HepG2 (cell line): ENCODE data around the gene ARAP1. TPM values are rescaled to one million over a fixed set of nuclear protein-coding genes. Genes with fewer than 3 reads are reported as not detected.

Source experiments
- CBFB ChIP-seq: sonication (generic); formaldehyde crosslinking; IDR thresholded peaks from 2 replicates; pipeline ENCODE4 v1.4.0; 2020; ENCODE audit warnings: missing genetic modification reagents
- NCOA1 ChIP-seq: sonication (generic); formaldehyde crosslinking; IDR thresholded peaks from 2 replicates; pipeline ENCODE4 v1.9.0; 2021; ENCODE audit warnings: missing genetic modification reagents
- REPIN1 ChIP-seq: sonication (generic); formaldehyde crosslinking; IDR thresholded peaks from 2 replicates; pipeline ENCODE4 v1.8.0; 2022; ENCODE audit warnings: missing genetic modification reagents, low read depth, mild to moderate bottlenecking, borderline replicate concordance
- SP5 ChIP-seq: IDR thresholded peaks from 2 replicates; pipeline ENCODE4 v1.6.1; 2016; ENCODE audit warnings: low read depth, borderline replicate concordance
- ZNF234 ChIP-seq: sonication (generic); formaldehyde crosslinking; conservative IDR thresholded peaks from 2 replicates; pipeline ENCODE4 v1.5.1; 2020; ENCODE audit warnings: mild to moderate bottlenecking, missing genetic modification reagents
- ZNF713 ChIP-seq: sonication (generic); formaldehyde crosslinking; IDR thresholded peaks from 2 replicates; pipeline ENCODE4 v1.4.0; 2020; ENCODE audit warnings: mild to moderate bottlenecking, missing genetic modification reagents
- ZNF766 ChIP-seq: sonication (generic); formaldehyde crosslinking; IDR thresholded peaks from 2 replicates; pipeline ENCODE4 v1.5.0; 2020; ENCODE audit warnings: missing genetic modification reagents, borderline replicate concordance
- polyA plus RNA-seq, 8 experiments: library from polyadenylated mRNA; depleted of rRNA in 3 of 8; stranded (reverse) in 7 of 8; unstranded in 1 of 8; fragments of >200 nt; fragmentation: Illumina TruSeq in 4 of 8; extraction: Trizol in 4 of 8; gene quantifications; 2 replicates each; pipeline versions ENCODE4 v1.2.1 to v1.2.3, GENCODE V29; 2011 to 2016; ENCODE audit warnings: low read depth in 4 of 8, missing spikeins in 1 of 8, mixed read lengths in 1 of 8; ENCODE audit not compliant: insufficient read depth in 1 of 8
- total RNA-seq, 5 experiments: library from RNA; depleted of rRNA; stranded (reverse); fragments of >200 nt; fragmentation: Illumina TruSeq; extraction: Trizol; gene quantifications; 2 replicates each; pipeline ENCODE4 v1.2.3, GENCODE V29; 2016; ENCODE audit warnings: low read depth in 1 of 5
- TF ChIP-seq, protein P1 (sequence below): fragments of 450-650 bp; IDR thresholded peaks from 2 replicates; pipeline ENCODE4 v1.6.1; 2017; ENCODE audit warnings: mild to moderate bottlenecking
- TF ChIP-seq, protein P2 (sequence below): sonication (generic); formaldehyde crosslinking; IDR thresholded peaks from 2 replicates; pipeline ENCODE4 v1.5.1; 2020; ENCODE audit warnings: mild to moderate bottlenecking, missing genetic modification reagents, borderline replicate concordance
- TF ChIP-seq, protein P3 (sequence below): sonication (generic); formaldehyde crosslinking; IDR thresholded peaks from 2 replicates; pipeline ENCODE4 v1.8.0; 2022; ENCODE audit warnings: mild to moderate bottlenecking, missing genetic modification reagents, moderate library complexity
- TF ChIP-seq, protein P4 (sequence below): IDR thresholded peaks from 2 replicates; pipeline ENCODE4 v1.6.1; 2016; ENCODE audit warnings: missing biosample characterization, missing genetic modification reagents, low read depth
- TF ChIP-seq, protein P5 (sequence below): sonication (generic); formaldehyde crosslinking; conservative IDR thresholded peaks from 2 replicates; pipeline ENCODE4 v1.8.1; 2023; ENCODE audit warnings: missing genetic modification reagents
- TF ChIP-seq, protein P6 (sequence below): sonication (generic); formaldehyde crosslinking; IDR thresholded peaks from 2 replicates; pipeline ENCODE4 v1.4.0; 2020; ENCODE audit warnings: missing genetic modification reagents

Gene ARAP1
- total and polyA plus RNA-seq, 2 of the 13 experiments (the other 11 are each of a cell fraction or from before 2014, with no cell fraction given), result 43.2 to 55.5 TPM

DNA sequence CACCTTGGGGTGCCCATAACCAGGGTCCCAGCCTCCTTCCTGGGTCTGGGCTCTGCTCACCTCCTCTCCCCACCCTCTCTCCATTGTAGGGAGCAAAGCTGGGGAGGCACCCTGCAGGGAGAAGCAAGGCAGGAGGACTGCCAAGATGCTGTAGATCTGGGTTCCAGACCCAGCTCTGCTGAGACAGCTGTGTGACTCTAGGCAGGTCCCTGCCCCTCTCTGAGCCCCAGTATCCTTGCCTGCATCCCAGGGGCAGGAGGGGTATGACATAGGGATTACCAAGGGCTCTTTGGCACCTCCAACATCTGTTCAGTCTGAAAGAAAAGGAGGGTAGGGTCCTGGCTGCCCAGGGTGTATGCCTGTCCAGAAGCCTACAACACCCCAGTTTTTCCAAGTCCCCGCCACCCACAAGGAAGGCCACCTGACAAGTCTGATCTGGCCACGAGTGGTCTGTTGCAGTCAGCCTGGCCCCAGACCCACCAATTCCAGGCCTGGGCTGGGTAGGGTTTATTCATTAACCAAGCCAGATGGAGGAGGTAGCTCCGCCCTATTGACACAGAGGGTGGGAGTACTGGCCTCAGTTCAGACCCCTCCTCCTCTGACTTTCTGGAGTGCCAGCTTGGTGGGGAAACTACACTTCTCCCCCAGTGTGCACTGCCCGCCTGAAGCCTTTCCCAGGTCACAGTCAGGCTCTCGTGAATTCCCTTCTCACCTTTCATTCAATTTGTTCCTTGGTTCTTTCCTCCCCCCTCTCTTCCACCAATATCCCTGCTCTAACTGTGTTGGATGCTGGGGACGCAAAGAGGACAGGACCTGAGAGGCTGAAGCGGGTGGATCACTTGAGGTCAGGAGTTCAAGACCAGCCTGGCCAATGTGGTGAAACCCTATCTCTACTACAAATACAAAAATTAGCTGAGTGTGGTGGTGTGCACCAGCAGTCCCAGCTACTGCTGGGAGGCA, 26.6 kb upstream of the ARAP1 start (continued):
- TF ChIP-seq, protein P1, sequence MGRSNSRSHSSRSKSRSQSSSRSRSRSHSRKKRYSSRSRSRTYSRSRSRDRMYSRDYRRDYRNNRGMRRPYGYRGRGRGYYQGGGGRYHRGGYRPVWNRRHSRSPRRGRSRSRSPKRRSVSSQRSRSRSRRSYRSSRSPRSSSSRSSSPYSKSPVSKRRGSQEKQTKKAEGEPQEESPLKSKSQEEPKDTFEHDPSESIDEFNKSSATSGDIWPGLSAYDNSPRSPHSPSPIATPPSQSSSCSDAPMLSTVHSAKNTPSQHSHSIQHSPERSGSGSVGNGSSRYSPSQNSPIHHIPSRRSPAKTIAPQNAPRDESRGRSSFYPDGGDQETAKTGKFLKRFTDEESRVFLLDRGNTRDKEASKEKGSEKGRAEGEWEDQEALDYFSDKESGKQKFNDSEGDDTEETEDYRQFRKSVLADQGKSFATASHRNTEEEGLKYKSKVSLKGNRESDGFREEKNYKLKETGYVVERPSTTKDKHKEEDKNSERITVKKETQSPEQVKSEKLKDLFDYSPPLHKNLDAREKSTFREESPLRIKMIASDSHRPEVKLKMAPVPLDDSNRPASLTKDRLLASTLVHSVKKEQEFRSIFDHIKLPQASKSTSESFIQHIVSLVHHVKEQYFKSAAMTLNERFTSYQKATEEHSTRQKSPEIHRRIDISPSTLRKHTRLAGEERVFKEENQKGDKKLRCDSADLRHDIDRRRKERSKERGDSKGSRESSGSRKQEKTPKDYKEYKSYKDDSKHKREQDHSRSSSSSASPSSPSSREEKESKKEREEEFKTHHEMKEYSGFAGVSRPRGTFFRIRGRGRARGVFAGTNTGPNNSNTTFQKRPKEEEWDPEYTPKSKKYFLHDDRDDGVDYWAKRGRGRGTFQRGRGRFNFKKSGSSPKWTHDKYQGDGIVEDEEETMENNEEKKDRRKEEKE, result no peak
- TF ChIP-seq, protein P2, sequence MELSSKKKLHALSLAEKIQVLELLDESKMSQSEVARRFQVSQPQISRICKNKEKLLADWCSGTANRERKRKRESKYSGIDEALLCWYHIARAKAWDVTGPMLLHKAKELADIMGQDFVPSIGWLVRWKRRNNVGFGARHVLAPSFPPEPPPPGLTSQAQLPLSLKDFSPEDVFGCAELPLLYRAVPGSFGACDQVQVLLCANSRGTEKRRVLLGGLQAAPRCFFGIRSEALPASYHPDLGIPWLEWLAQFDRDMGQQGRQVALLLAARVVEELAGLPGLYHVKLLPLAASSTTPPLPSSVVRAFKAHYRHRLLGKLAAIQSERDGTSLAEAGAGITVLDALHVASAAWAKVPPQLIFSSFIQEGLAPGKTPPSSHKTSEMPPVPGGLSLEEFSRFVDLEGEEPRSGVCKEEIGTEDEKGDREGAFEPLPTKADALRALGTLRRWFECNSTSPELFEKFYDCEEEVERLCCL (CRISPR knock-in tag), result no peak
- TF ChIP-seq NCOA1 (CRISPR knock-in tag) (no peak), ZNF766 (CRISPR knock-in tag) (no peak), ZNF713 (CRISPR knock-in tag) (no peak), SP5 (CRISPR knock-in tag) (peak; percentile 82), CBFB (CRISPR knock-in tag) (no peak), REPIN1 (peak; percentile 35; the same call in 1 of the 2 replicates), ZNF234 (no peak)
- TF ChIP-seq, protein P3, sequence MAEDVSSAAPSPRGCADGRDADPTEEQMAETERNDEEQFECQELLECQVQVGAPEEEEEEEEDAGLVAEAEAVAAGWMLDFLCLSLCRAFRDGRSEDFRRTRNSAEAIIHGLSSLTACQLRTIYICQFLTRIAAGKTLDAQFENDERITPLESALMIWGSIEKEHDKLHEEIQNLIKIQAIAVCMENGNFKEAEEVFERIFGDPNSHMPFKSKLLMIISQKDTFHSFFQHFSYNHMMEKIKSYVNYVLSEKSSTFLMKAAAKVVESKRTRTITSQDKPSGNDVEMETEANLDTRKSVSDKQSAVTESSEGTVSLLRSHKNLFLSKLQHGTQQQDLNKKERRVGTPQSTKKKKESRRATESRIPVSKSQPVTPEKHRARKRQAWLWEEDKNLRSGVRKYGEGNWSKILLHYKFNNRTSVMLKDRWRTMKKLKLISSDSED, result no peak
- TF ChIP-seq, protein P4, sequence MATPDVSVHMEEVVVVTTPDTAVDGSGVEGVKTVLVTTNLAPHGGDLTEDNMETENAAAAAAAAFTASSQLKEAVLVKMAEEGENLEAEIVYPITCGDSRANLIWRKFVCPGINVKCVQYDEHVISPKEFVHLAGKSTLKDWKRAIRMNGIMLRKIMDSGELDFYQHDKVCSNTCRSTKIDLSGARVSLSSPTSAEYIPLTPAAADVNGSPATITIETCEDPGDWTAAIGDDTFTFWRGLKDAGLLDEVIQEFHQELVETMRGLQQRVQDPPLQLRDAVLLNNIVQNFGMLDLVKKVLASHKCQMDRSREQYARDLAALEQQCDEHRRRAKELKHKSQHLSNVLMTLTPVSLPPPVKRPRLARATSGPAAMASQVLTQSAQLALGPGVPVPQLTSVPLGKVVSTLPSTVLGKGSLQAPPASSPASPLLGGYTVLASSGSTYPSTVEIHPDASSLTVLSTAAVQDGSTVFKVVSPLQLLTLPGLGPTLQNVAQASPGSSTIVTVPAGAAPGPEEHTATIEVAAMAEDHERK (CRISPR knock-in tag), result no peak
- TF ChIP-seq, protein P5, sequence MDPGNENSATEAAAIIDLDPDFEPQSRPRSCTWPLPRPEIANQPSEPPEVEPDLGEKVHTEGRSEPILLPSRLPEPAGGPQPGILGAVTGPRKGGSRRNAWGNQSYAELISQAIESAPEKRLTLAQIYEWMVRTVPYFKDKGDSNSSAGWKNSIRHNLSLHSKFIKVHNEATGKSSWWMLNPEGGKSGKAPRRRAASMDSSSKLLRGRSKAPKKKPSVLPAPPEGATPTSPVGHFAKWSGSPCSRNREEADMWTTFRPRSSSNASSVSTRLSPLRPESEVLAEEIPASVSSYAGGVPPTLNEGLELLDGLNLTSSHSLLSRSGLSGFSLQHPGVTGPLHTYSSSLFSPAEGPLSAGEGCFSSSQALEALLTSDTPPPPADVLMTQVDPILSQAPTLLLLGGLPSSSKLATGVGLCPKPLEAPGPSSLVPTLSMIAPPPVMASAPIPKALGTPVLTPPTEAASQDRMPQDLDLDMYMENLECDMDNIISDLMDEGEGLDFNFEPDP (CRISPR knock-in tag), result no peak
- TF ChIP-seq, protein P6, sequence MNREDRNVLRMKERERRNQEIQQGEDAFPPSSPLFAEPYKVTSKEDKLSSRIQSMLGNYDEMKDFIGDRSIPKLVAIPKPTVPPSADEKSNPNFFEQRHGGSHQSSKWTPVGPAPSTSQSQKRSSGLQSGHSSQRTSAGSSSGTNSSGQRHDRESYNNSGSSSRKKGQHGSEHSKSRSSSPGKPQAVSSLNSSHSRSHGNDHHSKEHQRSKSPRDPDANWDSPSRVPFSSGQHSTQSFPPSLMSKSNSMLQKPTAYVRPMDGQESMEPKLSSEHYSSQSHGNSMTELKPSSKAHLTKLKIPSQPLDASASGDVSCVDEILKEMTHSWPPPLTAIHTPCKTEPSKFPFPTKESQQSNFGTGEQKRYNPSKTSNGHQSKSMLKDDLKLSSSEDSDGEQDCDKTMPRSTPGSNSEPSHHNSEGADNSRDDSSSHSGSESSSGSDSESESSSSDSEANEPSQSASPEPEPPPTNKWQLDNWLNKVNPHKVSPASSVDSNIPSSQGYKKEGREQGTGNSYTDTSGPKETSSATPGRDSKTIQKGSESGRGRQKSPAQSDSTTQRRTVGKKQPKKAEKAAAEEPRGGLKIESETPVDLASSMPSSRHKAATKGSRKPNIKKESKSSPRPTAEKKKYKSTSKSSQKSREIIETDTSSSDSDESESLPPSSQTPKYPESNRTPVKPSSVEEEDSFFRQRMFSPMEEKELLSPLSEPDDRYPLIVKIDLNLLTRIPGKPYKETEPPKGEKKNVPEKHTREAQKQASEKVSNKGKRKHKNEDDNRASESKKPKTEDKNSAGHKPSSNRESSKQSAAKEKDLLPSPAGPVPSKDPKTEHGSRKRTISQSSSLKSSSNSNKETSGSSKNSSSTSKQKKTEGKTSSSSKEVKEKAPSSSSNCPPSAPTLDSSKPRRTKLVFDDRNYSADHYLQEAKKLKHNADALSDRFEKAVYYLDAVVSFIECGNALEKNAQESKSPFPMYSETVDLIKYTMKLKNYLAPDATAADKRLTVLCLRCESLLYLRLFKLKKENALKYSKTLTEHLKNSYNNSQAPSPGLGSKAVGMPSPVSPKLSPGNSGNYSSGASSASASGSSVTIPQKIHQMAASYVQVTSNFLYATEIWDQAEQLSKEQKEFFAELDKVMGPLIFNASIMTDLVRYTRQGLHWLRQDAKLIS, result no peak
